HepG2 (cell line): ENCODE measurements around the gene CIITA. TPM values are rescaled to one million over a fixed set of nuclear protein-coding genes. Genes with fewer than 3 reads are reported as not detected.
"Not testable (repeated sequence)": the region's sequence is repeated elsewhere in the genome, so short reads cannot be mapped to it uniquely, and the experiment has no call there.

Source experiments
- ATAC-seq: fragments of 200-7000 bp; cut with Tn5 transposase; 3 replicates; pipeline ENCODE4 v1.9.1; 2020; ENCODE audit warnings: mild to moderate bottlenecking, moderate library complexity
- BruUV-seq: library from RNA; stranded (reverse); fragments of 400-500 nt; replicated peaks from 2 replicates; lab custom pipeline; 2021; lab: Mats Ljungman, UMichigan
- CTCF ChIA-PET: fragments of 300-600 bp; formaldehyde crosslinking; extraction: SDS; loops from one replicate; lab custom pipeline; 2021; ENCODE audit warnings: low total read pairs, inconsistent platforms, low intra/inter-chr PET ratio; lab: Yijun Ruan, JAX
- POLR2A ChIA-PET: fragments of 350-600 bp; sonication (Branson Sonifier 250); formaldehyde crosslinking; loops from one replicate; lab custom pipeline; 2020; ENCODE audit warnings: antibody characterized with exemption, inconsistent platforms; lab: Yijun Ruan, JAX
- DNase-seq: peaks from one replicate; pipeline ENCODE4 v3.0.0-alpha.2; 2015; ENCODE audit warnings: low spot score
- FAIRE-seq: peaks from 3 replicates; lab custom pipeline; 2011; peaks lifted over from hg19 to GRCh38; lab: Jason Lieb, UNC
- H2AFZ ChIP-seq: one replicate; pipeline ENCODE4 v1.6.1; 2011; ENCODE audit warnings: low read length, inconsistent platforms
- H3K27ac ChIP-seq: fragments of 300-600 bp; 3 replicates; pipeline ENCODE4 v1.8.0; 2011; ENCODE audit warnings: mixed run types, mild to moderate bottlenecking, mixed read lengths, low read length, inconsistent platforms; ENCODE audit not compliant: insufficient read depth; ENCODE audit errors: extremely low read length
- H3K27me3 ChIP-seq, 2 experiments: fragments of 200-600 bp in 1 of 2; 2 replicates in 1 of 2; 3 replicates in 1 of 2; pipeline versions ENCODE4 v1.6.0 to v1.8.0; 2011; ENCODE audit warnings: low read length in 2 of 2, mild to moderate bottlenecking in 2 of 2, moderate library complexity in 2 of 2, inconsistent platforms in 1 of 2; ENCODE audit not compliant: insufficient read depth in 2 of 2, control insufficient read depth in 1 of 2
- H3K36me3 ChIP-seq, 2 experiments: fragments of 200-600 bp in 1 of 2; replicated peaks in 1 of 2; 2 replicates in 1 of 2; 3 replicates in 1 of 2; pipeline versions ENCODE4 v1.5.1 to v1.8.0; 2011; ENCODE audit warnings: low read length in 2 of 2, inconsistent platforms in 1 of 2; ENCODE audit not compliant: insufficient read depth in 2 of 2, control insufficient read depth in 1 of 2
- H3K4me1 ChIP-seq: 2 replicates; pipeline ENCODE4 v1.5.1; 2012; ENCODE audit warnings: low read length, inconsistent platforms; ENCODE audit not compliant: insufficient read depth
- H3K4me2 ChIP-seq: 2 replicates; pipeline ENCODE4 v1.6.0; 2011; ENCODE audit warnings: low read depth, low read length, inconsistent platforms
- H3K4me3 ChIP-seq, 3 experiments: fragments of 200-600 bp in 1 of 3; sonication (generic), shearing (Covaris generic) in 1 of 3; replicated peaks in 1 of 3; 2 replicates each; pipeline ENCODE4 v1.5.1; 2011 to 2016; ENCODE audit warnings: low read length in 3 of 3, inconsistent platforms in 2 of 3, low read depth in 2 of 3, mild to moderate bottlenecking in 2 of 3, control low read depth in 1 of 3, mixed read lengths in 1 of 3; ENCODE audit not compliant: insufficient read depth in 1 of 3
- H3K79me2 ChIP-seq: one replicate; pipeline ENCODE4 v1.6.1; 2011; ENCODE audit warnings: low read length, inconsistent platforms; ENCODE audit not compliant: insufficient read depth
- H3K9ac ChIP-seq: 2 replicates; pipeline ENCODE4 v1.6.0; 2011; ENCODE audit warnings: mild to moderate bottlenecking, low read depth, low read length, inconsistent platforms; ENCODE audit not compliant: insufficient read depth
- H3K9me3 ChIP-seq: 2 replicates; pipeline ENCODE4 v1.5.1; 2012; ENCODE audit warnings: mild to moderate bottlenecking, low read length
- H4K20me1 ChIP-seq: 2 replicates; pipeline ENCODE4 v1.6.0; 2011; ENCODE audit warnings: inconsistent platforms, mild to moderate bottlenecking, low read length, moderate library complexity; ENCODE audit not compliant: insufficient read depth
- FIP1L1 ChIP-seq: fragments of 200-400 bp; formaldehyde crosslinking; IDR thresholded peaks from 2 replicates; pipeline ENCODE4 v1.6.1; 2018; ENCODE audit warnings: low read depth, mild to moderate bottlenecking, low read length, moderate library complexity, borderline replicate concordance; ENCODE audit not compliant: insufficient read depth
- MAFF ChIP-seq: IDR thresholded peaks from 2 replicates; pipeline ENCODE4 v1.6.1; 2011; ENCODE audit warnings: low read depth, low read length, improper control_type of control experiment
- RFXANK ChIP-seq: IDR thresholded peaks from 2 replicates; pipeline ENCODE4 v1.6.1; 2016
- TBP ChIP-seq: sonication (generic); formaldehyde crosslinking; IDR thresholded peaks from 2 replicates; pipeline ENCODE4 v1.5.0; 2020; ENCODE audit warnings: missing genetic modification reagents
- ZMYM2 ChIP-seq: sonication (generic); formaldehyde crosslinking; IDR thresholded peaks from 2 replicates; pipeline ENCODE4 v1.8.0; 2022; ENCODE audit warnings: mild to moderate bottlenecking, missing genetic modification reagents
- ZNF180 ChIP-seq: sonication (generic); formaldehyde crosslinking; IDR thresholded peaks from 2 replicates; pipeline ENCODE4 v1.4.0; 2020; ENCODE audit warnings: low read depth, missing genetic modification reagents, borderline replicate concordance
- ZNF20 ChIP-seq: sonication (generic); formaldehyde crosslinking; IDR thresholded peaks from 2 replicates; pipeline ENCODE4 v1.4.0; 2020; ENCODE audit warnings: mild to moderate bottlenecking, moderate library complexity, missing genetic modification reagents
- ZNF354B ChIP-seq: sonication (generic); formaldehyde crosslinking; IDR thresholded peaks from 2 replicates; pipeline ENCODE4 v1.8.0; 2022; ENCODE audit warnings: mild to moderate bottlenecking, missing genetic modification reagents
- WGBS: methylation state at CpG from one replicate; pipeline ENCODE4 v1.1.6; 2017; ENCODE audit warnings: low lambda C conversion rate; 5-methylcytosine and 5-hydroxymethylcytosine counted together
- in situ Hi-C: cut with HindIII; loops from 2 replicates; pipeline ENCODE4 v1.10.0; 2017; ENCODE audit warnings: low pct_unique_long_range_greater_than_20kb; ENCODE audit not compliant: extremely low pct_ligation_motif_present
- intact Hi-C: fragments of 100-400 bp; cut with micrococcal nuclease; formaldehyde crosslinking; loops from one replicate; pipeline ENCODE4 v1.10.0; 2022; ENCODE audit not compliant: unreplicated experiment
- polyA plus RNA-seq, 8 experiments: library from polyadenylated mRNA; depleted of rRNA in 3 of 8; stranded (reverse) in 7 of 8; unstranded in 1 of 8; fragments of >200 nt; fragmentation: Illumina TruSeq in 4 of 8; extraction: Trizol in 4 of 8; gene quantifications; 2 replicates each; pipeline versions ENCODE4 v1.2.1 to v1.2.3, GENCODE V29; 2011 to 2016; ENCODE audit warnings: low read depth in 4 of 8, missing spikeins in 1 of 8, mixed read lengths in 1 of 8; ENCODE audit not compliant: insufficient read depth in 1 of 8
- total RNA-seq, 5 experiments: library from RNA; depleted of rRNA; stranded (reverse); fragments of >200 nt; fragmentation: Illumina TruSeq; extraction: Trizol; gene quantifications; 2 replicates each; pipeline ENCODE4 v1.2.3, GENCODE V29; 2016; ENCODE audit warnings: low read depth in 1 of 5
- TF ChIP-seq, protein P1 (sequence below): sonication (generic); formaldehyde crosslinking; IDR thresholded peaks from 2 replicates; pipeline ENCODE4 v1.4.0; 2020; ENCODE audit warnings: missing genetic modification reagents, low read depth, mild to moderate bottlenecking, borderline replicate concordance
- TF ChIP-seq, protein P2 (sequence below): sonication (generic); formaldehyde crosslinking; conservative IDR thresholded peaks from 2 replicates; pipeline ENCODE4 v1.4.0; 2020; ENCODE audit warnings: missing genetic modification reagents
- TF ChIP-seq, protein P3 (sequence below): sonication (generic); formaldehyde crosslinking; IDR thresholded peaks from 2 replicates; pipeline ENCODE4 v1.5.0; 2020; ENCODE audit warnings: missing genetic modification reagents

The CIITA gene
- total and polyA plus RNA-seq, 2 of the 13 experiments (the other 11 are each of a cell fraction or from before 2014, with no cell fraction given) = 0.08 to 0.09 TPM

DNA sequence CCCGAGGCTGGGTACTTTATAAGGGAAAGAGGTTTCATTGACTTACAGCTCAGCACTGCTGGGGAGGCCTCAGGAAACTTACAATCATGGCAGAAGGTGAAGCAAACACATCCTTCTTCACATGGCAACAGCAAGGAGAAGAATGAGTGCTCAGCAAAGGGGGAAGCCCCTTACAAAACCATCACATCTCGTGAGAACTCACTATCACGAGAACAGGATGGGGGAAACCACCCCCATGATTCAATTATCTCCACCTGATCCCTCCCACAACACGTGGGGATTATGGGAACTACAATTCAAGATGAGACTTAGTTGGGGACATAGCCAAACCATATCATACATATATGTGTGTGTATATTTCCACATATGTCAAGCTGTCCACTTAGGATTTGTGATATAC is 89.6 kb downstream of the CIITA start:
- H3K4me3 ChIP-seq, H3K9ac ChIP-seq, H4K20me1 ChIP-seq, H2AFZ ChIP-seq, H3K27me3 ChIP-seq, BruUV-seq, CTCF ChIA-PET, H3K79me2 ChIP-seq, H3K27ac ChIP-seq, H3K9me3 ChIP-seq, DNase-seq, ATAC-seq, FAIRE-seq, H3K4me2 ChIP-seq, intact Hi-C loops: not testable (repeated sequence)
- H3K4me1 ChIP-seq = peaks cover 14% of the 10 kb centered on the region
- H3K36me3 ChIP-seq = peaks cover 14 to 32% of the 10 kb centered on the region in 2 experiments
- in situ Hi-C loops = loop anchor here (5.0 to 10.0 kb wide), 2 partner anchors 291 to 398 kb away; partner anchors contain the start of gene SOCS1
- POLR2A ChIA-PET = interaction anchor here (0.5 kb wide), 1 partner anchor 915 kb away, joined by 3 read pairs; no protein-coding TSS in a partner anchor
- WGBS = 82% methylated on average over 4 of the region's 4 CpGs

DNA sequence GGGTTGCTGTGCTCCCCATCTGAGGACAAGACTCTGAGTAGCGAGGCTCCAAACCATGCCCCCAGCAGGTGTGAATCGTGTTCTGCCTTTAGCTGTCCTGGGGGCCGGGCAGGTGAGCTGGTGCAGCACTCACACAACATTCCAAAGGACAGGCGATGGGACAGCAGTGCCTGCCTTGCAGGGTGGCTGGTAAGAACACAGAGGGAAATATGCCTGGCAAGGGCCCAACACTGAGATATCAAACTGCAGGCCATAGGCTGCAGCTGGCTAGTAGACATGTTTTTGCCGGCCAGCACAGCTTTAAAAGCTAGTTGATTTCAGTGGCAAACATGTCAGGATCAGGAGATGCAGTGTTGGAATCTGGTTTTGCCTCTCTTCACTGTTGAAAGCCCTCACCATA is 91.0 kb downstream of the CIITA start:
- H3K4me2 ChIP-seq = no peak overlapping the region
- intact Hi-C loops (no loop called here), in situ Hi-C loops (loop anchor here (5.0 to 10.0 kb wide), 2 partner anchors 289 to 397 kb away; partner anchors contain the start of gene SOCS1)
- ChIA-PET CTCF (interaction anchor here (3.9 kb wide), 1 partner anchor 389 kb away, joined by 27 read pairs; no protein-coding TSS in a partner anchor), POLR2A (interaction anchor here (0.9 to 2.9 kb wide), 2 partner anchors 284 to 288 kb away, joined by 3 to 24 read pairs; partner anchors contain the start of gene SOCS1)
- H3K27ac ChIP-seq = no peak overlapping the region
- H3K9me3 ChIP-seq = no peaks in the 10 kb centered on the region
- no TSS peak for BruUV-seq
- H2AFZ ChIP-seq = no peak overlapping the region
- 94% methylated on average over 4 of the region's 5 CpGs for WGBS
- ATAC-seq (no peak), DNase-seq (no peak), FAIRE-seq (no peak)
- no peaks in the 10 kb centered on the region; a peak in 1 of 5 replicates for H3K27me3 ChIP-seq
- H3K4me3 ChIP-seq = no peak overlapping the region
- no peaks in the 10 kb centered on the region for H3K79me2 ChIP-seq
- TF ChIP-seq TBP (CRISPR knock-in tag) (no peak), ZNF20 (CRISPR knock-in tag) (no peak), ZMYM2 (CRISPR knock-in tag) (no peak), MAFF (no peak), FIP1L1 (no peak), RFXANK (CRISPR knock-in tag) (no peak), ZNF354B (CRISPR knock-in tag) (no peak), ZNF180 (CRISPR knock-in tag) (no peak)
- TF ChIP-seq, protein P1, sequence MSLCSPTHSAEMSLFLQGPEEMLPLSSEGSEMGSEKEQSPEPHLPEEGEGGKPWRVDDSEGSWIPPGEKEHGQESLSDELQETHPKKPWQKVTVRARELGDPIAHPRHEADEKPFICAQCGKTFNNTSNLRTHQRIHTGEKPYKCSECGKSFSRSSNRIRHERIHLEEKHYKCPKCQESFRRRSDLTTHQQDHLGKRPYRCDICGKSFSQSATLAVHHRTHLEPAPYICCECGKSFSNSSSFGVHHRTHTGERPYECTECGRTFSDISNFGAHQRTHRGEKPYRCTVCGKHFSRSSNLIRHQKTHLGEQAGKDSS (CRISPR knock-in tag) = no peak
- TF ChIP-seq, protein P2, sequence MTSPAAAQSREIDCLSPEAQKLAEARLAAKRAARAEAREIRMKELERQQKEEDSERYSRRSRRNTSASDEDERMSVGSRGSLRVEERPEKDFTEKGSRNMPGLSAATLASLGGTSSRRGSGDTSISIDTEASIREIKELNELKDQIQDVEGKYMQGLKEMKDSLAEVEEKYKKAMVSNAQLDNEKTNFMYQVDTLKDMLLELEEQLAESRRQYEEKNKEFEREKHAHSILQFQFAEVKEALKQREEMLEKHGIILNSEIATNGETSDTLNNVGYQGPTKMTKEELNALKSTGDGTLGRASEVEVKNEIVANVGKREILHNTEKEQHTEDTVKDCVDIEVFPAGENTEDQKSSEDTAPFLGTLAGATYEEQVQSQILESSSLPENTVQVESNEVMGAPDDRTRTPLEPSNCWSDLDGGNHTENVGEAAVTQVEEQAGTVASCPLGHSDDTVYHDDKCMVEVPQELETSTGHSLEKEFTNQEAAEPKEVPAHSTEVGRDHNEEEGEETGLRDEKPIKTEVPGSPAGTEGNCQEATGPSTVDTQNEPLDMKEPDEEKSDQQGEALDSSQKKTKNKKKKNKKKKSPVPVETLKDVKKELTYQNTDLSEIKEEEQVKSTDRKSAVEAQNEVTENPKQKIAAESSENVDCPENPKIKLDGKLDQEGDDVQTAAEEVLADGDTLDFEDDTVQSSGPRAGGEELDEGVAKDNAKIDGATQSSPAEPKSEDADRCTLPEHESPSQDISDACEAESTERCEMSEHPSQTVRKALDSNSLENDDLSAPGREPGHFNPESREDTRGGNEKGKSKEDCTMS (CRISPR knock-in tag) = no peak
- TF ChIP-seq, protein P3, sequence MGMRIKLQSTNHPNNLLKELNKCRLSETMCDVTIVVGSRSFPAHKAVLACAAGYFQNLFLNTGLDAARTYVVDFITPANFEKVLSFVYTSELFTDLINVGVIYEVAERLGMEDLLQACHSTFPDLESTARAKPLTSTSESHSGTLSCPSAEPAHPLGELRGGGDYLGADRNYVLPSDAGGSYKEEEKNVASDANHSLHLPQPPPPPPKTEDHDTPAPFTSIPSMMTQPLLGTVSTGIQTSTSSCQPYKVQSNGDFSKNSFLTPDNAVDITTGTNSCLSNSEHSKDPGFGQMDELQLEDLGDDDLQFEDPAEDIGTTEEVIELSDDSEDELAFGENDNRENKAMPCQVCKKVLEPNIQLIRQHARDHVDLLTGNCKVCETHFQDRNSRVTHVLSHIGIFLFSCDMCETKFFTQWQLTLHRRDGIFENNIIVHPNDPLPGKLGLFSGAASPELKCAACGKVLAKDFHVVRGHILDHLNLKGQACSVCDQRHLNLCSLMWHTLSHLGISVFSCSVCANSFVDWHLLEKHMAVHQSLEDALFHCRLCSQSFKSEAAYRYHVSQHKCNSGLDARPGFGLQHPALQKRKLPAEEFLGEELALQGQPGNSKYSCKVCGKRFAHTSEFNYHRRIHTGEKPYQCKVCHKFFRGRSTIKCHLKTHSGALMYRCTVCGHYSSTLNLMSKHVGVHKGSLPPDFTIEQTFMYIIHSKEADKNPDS (CRISPR knock-in tag) = no peak
- H3K36me3 ChIP-seq = peaks cover 13 to 34% of the 10 kb centered on the region in 2 experiments
- peaks cover 14% of the 10 kb centered on the region for H3K4me1 ChIP-seq
- no peak overlapping the region for H3K9ac ChIP-seq
- H4K20me1 ChIP-seq = no peaks in the 10 kb centered on the region; the same call in 1 of the 2 replicates
